HG03571 (cell line): ENCODE data around the gene KCNE4.
"Not testable (repeated sequence)": the region's sequence is repeated elsewhere in the genome, so short reads cannot be mapped to it uniquely, and the experiment has no call there.

Source experiments
- ATAC-seq: cut with Tn5 transposase; IDR thresholded peaks from one replicate; pipeline ENCODE4 v1.9.1; 2021; ENCODE audit not compliant: unreplicated experiment

The KCNE4 gene

DNA sequence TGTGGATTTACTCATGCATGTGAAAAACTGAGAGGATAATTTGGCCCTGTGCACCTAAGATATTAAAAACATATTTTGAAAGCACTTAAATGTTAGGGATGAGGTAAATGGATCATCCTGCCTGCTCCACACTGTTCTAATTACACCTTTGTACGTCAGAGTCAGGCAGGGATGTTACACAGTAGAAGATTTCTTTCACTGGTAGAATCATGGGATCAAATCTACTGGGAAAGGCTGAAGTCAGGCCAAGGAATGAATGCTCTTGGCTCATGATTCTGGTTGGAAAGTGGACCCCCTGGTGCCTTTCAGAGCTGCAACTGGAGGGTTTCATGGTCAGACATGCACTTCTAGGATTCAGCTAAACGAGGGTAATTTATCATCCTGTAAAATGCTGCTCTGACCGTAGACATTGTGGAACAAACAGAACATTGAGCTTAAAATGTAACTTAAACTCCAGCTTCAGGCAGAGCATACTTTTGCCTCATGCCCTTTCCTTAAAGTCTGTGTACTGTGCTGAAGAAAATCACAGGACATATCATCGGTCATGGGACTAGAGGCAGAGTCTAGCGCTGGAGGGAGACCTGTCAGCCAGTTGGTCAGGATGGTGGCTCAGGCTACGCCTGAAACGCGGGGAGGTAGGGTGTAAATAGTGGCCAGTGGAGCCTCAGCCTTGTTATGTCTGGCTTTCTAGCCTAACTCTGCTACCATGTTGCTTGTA is 4.9 kb downstream of the KCNE4 start:
- ATAC-seq: no peak

- ATAC-seq: no peak
Measured at GRCh38 chr2:223057569-223057968, 5.6 kb downstream of the KCNE4 start.

- no peak for ATAC-seq
Measured at GRCh38 chr2:223058952-223059716, 7.1 kb downstream of the KCNE4 start.

DNA sequence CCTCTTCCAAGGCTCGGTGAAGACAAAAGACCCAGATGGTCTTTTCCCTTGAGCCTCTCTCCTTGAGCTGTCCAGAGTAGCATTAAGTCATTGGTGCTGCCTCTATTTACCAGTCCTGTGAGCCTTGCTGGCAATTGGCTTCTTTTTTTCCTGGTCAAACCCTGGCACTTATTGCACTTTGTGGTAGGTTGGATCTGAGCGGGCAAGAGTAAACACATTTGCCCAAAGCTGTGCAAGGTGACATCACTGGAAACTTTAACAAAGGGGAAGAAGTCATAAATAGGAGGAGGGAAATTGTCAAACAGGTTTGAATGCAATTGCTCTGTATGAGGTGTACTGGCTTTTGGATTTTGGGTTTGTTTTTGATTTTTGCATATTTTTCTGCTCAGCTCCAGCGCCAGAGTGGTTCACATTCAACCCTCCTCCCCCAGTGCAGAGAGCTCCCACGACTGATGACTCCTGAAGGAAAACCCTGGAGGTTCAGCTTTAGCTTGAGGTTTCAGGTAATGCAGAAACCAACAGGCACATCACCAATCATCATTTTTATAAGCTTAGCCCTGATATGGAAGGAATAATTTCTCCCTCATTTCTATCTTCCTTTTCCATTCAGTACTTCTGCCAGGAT is 8.3 kb downstream of the KCNE4 start:
- no peak for ATAC-seq

DNA sequence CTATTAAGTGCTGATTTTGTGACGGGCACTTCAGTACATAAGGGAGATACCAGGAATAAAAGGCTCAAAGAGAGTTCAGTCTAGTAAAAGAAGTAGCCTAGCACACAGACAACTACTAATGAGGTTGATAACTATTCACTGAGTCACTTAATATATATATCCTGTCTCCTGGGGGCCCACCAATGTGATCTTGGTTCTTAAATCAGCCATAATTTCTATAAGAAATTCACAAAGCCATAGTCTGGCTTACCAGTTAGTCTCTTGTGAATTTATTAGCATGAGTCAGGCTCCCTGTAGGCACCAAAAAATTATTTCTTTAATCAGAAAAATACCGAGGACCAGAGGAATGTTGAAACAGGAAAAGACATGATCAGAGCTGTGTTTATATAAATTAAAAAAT is 10.4 kb downstream of the KCNE4 start:
- ATAC-seq: no peak

DNA sequence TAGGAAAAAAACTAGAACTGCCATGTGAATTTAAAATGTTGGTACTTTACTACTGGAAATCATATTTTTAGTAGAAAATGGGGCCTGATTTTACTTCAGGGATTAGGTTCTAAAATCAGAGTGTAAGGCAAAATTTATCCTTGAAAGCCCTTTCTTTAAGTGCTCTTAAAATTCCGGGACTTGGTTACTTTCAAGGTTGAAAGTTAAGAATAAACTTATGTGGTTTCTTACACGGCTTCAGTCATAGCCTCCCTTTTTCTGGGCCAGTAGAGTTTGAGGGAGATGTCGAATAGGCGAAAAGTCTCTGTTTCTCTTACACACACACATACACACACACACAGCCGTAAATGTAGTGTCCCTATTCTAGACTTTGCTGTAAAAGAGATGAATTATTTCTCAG is 13.1 kb downstream of the KCNE4 start:
- no peak for ATAC-seq

DNA sequence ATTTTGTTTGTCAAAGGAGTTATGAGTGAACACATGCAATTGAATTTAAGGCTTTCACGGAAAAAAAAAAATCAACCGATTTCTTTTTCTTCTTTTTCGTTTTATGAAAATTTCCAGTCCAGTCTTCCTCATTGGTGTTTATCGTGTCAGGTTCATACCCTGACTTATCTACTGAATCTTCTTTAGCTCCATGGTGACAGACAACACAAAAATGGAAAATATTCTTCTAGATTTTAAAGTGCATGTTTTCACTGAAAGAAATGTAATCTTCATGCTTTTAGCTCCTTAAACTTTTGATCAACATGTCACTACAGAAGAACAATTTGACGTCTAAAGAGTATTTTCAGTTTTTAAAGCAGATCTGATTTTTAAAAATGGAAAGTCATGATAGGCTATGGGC is 14.7 kb downstream of the KCNE4 start:
- ATAC-seq: no peak

DNA sequence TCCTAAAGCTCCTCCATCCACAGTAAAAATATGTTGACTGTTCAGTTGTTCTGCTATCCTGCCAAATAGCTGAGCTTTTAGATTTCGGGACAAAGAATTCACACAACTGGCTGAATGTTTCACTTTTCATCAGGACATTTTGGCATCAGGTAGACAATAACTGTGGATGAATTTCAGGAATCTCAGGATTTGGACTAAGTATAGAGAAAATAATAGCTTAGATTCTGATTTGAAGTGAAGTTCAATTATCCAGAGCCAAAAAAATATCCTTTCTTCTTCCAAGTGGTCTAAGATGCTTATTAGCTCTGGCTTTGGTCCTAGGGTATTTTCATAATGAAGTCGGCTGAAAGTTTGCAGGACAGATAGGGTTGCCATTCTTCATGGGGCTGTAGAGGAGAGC is 16.1 kb downstream of the KCNE4 start:
- no peak for ATAC-seq

DNA sequence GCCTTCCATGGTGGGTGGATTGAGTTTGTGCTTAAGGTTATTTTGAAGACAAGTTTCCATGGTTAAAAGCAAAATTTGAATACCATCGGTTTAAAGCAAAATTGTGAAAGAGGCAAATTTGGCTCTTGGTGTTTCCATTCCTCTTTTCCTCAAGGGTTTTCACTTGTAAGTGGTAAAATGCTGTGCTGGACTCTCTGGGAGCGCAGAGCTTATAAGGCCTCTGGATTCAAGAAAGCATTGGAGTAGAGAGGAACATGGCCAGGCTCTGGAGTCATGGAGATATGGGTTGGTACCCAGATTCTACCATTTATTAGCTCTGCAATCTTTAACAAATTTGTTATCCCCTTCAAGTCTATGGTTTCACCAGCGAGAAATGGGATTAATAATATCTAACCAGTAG is 17.5 kb downstream of the KCNE4 start:
- ATAC-seq: no peak

GRCh38 chr2:223069988-223070387 is 18.0 kb downstream of the KCNE4 start:
- no peak for ATAC-seq

DNA sequence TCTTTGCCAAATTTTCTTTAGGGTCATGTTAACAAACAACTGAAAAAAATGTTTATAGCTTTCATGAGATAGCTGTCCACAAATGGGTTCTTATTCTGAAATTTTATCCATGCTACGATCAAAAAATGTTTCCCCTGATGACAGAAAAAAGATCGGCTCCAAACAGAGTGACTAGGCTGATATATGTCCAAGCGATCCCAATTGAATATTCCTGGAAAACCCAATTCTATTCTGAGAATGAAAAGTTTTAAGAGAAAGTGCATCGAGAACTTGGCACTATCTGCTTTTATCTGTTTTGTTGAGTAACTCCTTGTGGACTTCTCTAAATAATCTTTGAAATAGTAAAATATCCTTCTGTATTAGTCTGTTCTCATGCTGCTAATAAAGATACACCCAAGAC is 19.1 kb downstream of the KCNE4 start:
- ATAC-seq: no peak

GRCh38 chr2:223072826-223073225 is 20.8 kb downstream of the KCNE4 start:
- ATAC-seq: no peak

DNA sequence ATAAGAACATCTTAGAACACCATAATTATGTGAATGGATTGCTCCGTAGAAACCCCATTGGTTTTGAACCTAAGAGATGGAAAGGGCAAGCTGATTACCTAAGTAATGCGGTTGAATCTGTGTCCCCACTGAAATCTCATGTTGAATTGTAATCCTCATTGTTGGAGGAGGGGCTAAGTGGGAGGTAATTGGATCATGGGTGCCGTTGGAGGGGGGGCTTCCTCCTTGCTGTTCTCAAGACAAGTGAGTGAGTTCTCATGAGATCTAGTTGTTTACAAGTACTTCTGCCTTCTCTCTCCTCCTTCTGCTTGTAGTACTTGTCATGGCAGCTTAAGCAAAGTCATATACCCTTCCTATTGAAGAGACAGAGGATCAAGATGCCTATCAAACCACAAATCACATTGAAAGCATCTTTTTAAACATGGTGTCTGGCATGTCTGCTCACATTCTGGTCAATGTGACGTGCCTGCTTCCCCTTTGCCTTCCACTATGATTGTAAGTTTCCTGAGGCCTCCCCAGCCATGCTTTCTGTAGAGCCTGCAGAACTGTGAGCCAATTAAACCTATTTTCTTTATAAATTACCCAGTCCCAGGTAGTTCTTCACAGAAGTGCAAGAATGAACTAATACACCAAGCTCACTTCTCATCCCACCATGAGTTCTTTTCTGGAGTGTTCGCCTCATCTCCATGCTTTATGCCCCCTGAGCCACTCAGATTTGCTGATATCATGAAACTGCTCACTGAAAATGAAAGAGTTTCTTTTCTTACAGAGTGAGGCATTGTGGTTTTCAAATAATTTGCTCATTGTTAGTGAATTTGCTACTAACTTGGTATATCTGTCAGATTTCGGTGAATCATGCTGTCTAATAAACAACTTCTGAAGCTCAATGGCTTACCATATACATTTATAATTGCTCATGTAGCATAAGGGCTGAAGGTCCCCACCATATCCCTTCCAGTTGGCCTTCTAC is 23.6 kb downstream of the KCNE4 start:
- ATAC-seq: peak; percentile 88

DNA sequence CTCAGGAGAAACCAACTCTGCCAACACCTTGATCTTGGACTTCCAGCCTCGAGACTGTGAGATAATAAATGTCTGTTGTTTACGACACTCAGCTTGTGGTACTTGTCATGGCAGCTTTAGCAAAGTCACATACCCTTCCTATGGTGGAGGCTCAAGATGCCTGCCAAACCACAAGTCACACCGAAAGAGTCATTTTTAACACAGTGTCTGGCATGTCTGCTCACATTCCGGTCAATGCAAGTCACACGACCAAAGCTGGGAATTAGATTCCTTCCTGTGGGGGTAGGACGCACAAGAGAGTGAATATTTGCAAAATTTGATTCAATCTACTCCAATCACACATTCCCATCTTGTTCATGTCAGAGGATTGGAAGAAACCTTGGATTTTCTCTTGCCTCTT is 24.6 kb downstream of the KCNE4 start:
- ATAC-seq: no peak

DNA sequence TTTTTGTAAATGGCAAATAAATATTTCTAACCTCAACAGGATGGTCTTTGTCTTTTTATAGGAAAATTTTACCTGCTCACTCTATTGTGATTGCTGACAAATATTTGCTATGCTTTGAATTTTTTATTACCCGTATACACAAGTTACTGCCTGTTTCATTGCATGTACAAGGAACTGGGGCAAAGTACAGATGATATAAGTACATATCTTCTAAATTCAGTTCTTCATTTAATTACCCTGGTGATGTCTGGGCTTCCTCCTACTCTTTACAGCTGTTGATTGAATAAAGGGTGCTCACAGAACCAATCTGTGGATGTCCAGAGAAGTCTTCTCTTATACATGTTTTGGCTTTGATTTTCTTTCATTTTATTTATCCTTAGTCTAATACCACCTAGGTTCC is 26.5 kb downstream of the KCNE4 start:
- ATAC-seq: no peak

GRCh38 chr2:223079378-223079777 is 27.4 kb downstream of the KCNE4 start:
- no peak for ATAC-seq

GRCh38 chr2:223079925-223080324 is 27.9 kb downstream of the KCNE4 start:
- ATAC-seq: no peak

DNA sequence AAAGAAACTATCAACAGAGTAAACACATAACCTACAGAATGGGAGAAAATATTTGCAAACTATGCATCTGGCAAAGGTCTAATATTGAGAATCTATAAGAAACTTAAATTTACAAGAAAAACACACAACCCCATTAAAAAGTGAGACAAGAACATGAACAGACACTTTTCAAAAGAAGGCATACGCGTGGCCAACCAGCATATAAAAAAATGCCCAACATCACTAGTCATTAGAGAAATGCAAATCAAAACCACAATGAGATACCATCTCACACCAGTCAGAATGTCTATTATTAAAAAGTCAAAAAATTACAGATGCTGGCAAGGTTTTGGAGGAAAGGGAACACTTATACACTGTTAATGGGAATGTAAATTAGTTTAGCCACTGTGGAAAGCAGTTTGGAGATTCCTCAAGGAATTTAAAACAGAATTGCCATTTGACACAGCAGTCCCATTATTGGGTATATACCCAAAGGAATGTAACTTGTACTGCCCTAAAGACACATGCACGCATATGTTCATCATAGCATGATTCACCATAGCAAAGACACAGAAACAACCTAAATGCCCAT is 28.9 kb downstream of the KCNE4 start:
- ATAC-seq: not testable (repeated sequence)

- no peak for ATAC-seq
Measured at GRCh38 chr2:223081789-223082188, 29.8 kb downstream of the KCNE4 start.

DNA sequence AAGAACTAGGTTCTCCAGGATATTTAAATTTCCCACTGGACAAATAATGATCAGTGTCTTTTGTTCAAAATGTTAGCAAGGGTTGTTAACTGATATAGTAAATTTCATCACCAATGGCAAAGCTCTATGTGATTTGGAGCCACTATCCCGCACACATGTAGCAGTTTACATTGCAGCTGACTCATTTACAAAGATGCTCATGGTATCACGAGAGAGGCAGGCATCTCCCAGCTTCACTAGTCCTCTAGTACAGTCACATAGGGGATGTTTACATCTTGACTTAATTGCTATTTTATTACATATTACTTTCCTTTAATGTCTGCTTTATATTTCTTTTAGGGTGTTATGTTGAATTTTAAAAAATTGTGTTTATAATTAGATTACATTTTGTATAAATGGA is 30.7 kb downstream of the KCNE4 start:
- no peak for ATAC-seq
